PC-3 (cell line): ENCODE data around the gene OR1K1.

Experiments used
- EZH2 ChIP-seq: fragments of 300-600 bp; sonication (generic); IDR thresholded peaks from one replicate; pipeline ENCODE4 v1.6.1; 2017; ENCODE audit warnings: antibody characterized with exemption, mild to moderate bottlenecking, low read length; ENCODE audit not compliant: unreplicated experiment
- EZH2phosphoT487 ChIP-seq: fragments of 300-600 bp; sonication (generic); IDR thresholded peaks from 2 replicates; pipeline ENCODE4 v1.6.1; 2018; ENCODE audit warnings: mild to moderate bottlenecking, antibody characterized with exemption, low read length, borderline replicate concordance
- TF ChIP-seq, protein P1 (sequence below): fragments of 300-600 bp; sonication (generic); conservative IDR thresholded peaks from 2 replicates; pipeline ENCODE4 v1.5.1; 2017; ENCODE audit warnings: antibody characterized with exemption, low read depth, mild to moderate bottlenecking, low read length

DNA sequence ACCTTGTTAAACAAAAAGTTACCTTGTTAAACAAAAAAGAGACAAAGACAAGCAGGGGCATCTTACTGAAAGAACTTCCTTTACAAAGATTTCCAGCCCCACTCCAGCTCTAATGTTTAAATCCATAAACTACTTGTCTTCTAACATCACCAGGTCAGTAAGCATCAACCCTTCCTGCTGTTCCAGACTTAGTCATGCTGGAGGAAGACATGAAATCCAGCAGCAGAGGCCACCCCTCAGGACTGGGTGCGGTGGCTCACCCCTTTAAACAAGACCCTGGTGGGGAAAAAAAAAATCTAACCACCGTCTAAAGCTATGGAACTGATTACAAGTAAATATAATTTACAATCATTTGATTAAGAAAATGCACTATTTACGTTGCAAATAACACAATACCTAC, 19.4 kb downstream of the OR1K1 start:
- TF ChIP-seq, protein P1, sequence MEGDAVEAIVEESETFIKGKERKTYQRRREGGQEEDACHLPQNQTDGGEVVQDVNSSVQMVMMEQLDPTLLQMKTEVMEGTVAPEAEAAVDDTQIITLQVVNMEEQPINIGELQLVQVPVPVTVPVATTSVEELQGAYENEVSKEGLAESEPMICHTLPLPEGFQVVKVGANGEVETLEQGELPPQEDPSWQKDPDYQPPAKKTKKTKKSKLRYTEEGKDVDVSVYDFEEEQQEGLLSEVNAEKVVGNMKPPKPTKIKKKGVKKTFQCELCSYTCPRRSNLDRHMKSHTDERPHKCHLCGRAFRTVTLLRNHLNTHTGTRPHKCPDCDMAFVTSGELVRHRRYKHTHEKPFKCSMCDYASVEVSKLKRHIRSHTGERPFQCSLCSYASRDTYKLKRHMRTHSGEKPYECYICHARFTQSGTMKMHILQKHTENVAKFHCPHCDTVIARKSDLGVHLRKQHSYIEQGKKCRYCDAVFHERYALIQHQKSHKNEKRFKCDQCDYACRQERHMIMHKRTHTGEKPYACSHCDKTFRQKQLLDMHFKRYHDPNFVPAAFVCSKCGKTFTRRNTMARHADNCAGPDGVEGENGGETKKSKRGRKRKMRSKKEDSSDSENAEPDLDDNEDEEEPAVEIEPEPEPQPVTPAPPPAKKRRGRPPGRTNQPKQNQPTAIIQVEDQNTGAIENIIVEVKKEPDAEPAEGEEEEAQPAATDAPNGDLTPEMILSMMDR, result no peak
- TF ChIP-seq EZH2 (no peak), EZH2phosphoT487 (no peak)
